ENCODE measurements around the gene MARCKS. TPM values are rescaled to one million over a fixed set of nuclear protein-coding genes. Genes with fewer than 3 reads are reported as not detected.

Gene MARCKS
- total RNA-seq, 1 donor from 2014 or later: 158 TPM

DNA sequence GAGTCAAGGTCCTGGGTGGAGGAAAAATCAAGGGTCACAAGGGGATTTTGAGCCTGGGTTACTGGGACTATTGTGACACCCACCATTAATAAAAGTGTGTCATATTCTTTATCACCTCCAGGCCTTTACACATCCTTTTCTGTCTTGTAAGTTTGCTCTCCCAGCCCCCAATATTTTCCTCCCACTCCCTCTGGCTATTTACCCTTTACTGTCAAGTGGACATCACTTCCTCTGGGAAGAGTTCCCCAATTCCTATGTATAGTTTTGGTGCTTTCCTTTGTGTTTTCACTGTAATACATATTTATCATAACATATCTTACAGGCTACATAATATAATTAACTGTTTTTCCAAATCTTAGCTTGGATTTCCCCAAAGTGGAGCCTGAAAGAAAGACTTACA lies 36.3 kb downstream of the MARCKS start:
- H3K27ac Mint-ChIP-seq: no peak overlapping the region
- H3K4me3 Mint-ChIP-seq (ENCODE audit: low read depth): no peak overlapping the region
- TF ChIP-seq, protein P1, sequence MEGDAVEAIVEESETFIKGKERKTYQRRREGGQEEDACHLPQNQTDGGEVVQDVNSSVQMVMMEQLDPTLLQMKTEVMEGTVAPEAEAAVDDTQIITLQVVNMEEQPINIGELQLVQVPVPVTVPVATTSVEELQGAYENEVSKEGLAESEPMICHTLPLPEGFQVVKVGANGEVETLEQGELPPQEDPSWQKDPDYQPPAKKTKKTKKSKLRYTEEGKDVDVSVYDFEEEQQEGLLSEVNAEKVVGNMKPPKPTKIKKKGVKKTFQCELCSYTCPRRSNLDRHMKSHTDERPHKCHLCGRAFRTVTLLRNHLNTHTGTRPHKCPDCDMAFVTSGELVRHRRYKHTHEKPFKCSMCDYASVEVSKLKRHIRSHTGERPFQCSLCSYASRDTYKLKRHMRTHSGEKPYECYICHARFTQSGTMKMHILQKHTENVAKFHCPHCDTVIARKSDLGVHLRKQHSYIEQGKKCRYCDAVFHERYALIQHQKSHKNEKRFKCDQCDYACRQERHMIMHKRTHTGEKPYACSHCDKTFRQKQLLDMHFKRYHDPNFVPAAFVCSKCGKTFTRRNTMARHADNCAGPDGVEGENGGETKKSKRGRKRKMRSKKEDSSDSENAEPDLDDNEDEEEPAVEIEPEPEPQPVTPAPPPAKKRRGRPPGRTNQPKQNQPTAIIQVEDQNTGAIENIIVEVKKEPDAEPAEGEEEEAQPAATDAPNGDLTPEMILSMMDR (IDR thresholded peaks at IDR 0.05; ENCODE audit: unreplicated experiment): no peak
- no peak for DNase-seq (ENCODE audit: low spot score, unreplicated experiment)
- no peaks in the 10 kb centered on the region for H3K4me1 Mint-ChIP-seq (ENCODE audit: low read depth)
- no peaks in the 10 kb centered on the region for H3K27me3 Mint-ChIP-seq
- no peaks in the 10 kb centered on the region for H3K36me3 Mint-ChIP-seq (ENCODE audit: insufficient read depth)
- peaks cover 11% of the 10 kb centered on the region for H3K9me3 Mint-ChIP-seq (ENCODE audit: low read depth)

DNA sequence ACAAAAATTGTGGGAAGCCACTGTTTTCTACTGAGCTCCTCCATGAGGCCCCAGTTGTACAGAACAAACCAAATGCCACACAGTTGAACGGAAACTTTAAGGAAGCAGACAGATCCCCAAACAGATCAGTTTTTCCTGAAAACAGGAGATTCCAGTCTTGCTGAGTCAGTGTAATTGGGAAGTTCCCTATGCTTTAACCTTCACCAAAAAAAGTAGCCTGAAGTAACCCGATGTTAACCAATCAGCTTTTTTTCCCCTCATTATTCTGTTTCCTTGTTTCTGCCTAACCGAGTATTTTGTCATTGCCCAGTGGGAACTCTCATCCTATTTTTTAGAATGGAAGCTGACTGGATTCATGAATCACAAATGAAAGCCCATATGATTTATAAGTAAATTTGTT lies 36.7 kb downstream of the MARCKS start:
- no peak overlapping the region for H3K27ac Mint-ChIP-seq
- H3K9me3 Mint-ChIP-seq (ENCODE audit: low read depth): peaks cover 11% of the 10 kb centered on the region
- no peaks in the 10 kb centered on the region for H3K36me3 Mint-ChIP-seq (ENCODE audit: insufficient read depth)
- no peaks in the 10 kb centered on the region for H3K27me3 Mint-ChIP-seq
- no peak overlapping the region for H3K4me3 Mint-ChIP-seq (ENCODE audit: low read depth)
- H3K4me1 Mint-ChIP-seq (ENCODE audit: low read depth): no peaks in the 10 kb centered on the region
- DNase-seq (ENCODE audit: low spot score, unreplicated experiment): no peak
- TF ChIP-seq, protein P1 (IDR thresholded peaks at IDR 0.05; ENCODE audit: unreplicated experiment): no peak

DNA sequence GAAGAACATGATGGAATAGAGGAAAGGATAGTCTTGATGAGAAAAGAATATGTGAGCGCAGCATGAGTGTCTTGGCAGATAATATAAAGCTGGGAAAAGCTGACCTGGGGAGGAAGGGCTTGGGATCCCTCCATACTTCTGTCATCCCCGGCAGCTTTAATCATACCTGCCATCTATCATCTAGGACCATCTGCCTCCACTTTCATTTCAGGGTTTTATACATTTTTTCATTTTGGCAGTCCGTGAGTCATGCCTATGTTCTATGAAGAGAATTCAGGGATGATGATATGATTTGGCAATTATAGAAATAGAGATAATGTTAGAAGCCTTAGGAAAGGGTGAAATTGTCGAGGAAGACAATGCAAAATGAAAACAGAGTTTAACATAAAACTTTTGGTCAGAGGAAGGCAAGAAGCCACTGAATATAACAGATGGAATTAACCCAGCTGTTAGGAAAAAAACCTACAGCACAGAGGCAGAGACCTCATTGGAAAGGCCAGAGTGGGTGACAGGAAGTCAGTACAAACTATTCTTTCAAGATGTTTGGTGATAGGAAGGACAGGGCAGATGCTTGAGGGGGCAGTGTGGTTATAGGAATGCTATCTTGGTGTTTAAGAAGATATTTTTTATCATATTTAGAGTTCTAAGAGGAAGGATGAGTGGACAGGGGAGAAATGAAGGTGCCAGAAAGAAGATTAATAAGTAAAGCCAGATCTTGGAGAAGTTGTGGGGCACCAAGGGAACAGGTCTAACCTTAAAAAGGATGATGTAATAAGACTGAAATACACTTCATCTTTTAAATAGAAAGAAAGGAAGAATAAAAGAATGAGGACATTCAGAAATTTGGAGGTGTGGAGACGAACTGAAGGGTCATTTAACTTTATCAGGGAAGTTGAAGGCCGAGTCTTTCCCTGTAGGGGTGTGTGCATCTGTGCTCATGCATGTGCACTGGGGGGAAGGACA lies 37.8 kb downstream of the MARCKS start:
- Mint-ChIP-seq H3K36me3 (ENCODE audit: insufficient read depth) (no peaks in the 10 kb centered on the region), H3K4me1 (ENCODE audit: low read depth) (no peaks in the 10 kb centered on the region), H3K27me3 (peaks cover 4% of the 10 kb centered on the region), H3K27ac (no peak overlapping the region), H3K4me3 (ENCODE audit: low read depth) (no peak overlapping the region), H3K9me3 (ENCODE audit: low read depth) (peaks cover 11% of the 10 kb centered on the region)
- DNase-seq (ENCODE audit: low spot score, unreplicated experiment): no peak
- TF ChIP-seq, protein P1 (IDR thresholded peaks at IDR 0.05; ENCODE audit: unreplicated experiment): no peak

DNA sequence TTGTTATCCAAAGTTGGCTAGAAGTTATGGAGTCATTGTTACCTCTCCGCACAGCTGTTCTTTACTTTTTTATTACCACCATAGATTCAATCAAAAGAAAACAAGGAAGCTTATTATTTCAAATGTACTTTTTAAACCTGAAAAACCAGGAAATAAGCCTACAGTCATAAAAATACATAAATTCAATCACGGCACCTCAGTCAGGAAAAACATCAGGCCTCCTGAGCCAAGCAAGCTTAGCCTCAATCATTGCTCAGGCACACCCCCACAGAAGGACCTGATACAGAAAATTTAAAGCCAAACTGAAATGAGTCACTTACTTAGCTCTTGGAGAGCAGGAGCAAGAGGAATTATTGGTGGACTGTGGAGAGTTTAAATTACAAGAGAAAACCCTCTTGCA lies 44.3 kb downstream of the MARCKS start:
- H3K4me1 Mint-ChIP-seq (ENCODE audit: low read depth): peaks cover 8% of the 10 kb centered on the region
- no peaks in the 10 kb centered on the region for H3K9me3 Mint-ChIP-seq (ENCODE audit: low read depth)
- no peak overlapping the region for H3K4me3 Mint-ChIP-seq (ENCODE audit: low read depth)
- H3K27me3 Mint-ChIP-seq: peaks cover 11% of the 10 kb centered on the region
- no peaks in the 10 kb centered on the region for H3K36me3 Mint-ChIP-seq (ENCODE audit: insufficient read depth)
- no peak for DNase-seq (ENCODE audit: low spot score, unreplicated experiment)
- H3K27ac Mint-ChIP-seq: no peak overlapping the region
- TF ChIP-seq, protein P1 (IDR thresholded peaks at IDR 0.05; ENCODE audit: unreplicated experiment): no peak

DNA sequence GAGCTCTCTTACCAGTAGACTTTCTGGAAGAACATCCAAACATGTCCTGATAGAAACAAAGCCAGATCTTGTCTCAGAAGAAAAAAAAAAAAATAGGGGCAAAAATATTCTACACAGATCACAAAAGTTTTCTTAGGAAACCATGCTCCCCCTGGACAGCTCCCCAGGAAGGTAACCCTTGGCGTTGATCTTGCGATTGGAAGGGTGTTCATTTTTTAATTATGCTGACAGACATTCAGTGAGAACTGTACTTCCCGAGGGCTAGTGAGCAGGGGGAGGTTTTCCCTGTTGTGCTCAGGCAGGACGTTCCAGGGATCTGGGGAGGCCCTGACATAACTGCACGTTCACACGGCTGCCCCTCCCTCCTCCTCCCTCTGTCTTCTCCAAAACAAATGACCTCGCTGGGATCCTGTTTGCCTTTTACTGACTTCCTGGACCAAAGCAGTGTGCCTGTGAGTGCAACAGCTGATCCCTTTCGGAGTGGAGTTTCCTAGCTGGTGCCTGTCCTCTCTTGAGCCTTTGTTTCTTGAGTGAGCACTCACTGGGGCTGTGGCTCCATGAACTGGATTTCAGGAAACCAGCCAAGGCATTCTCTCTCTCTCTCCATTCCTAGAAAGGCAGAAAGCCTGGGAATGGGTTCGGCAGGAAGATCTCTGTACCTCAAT lies 46.7 kb downstream of the MARCKS start:
- Mint-ChIP-seq H3K9me3 (ENCODE audit: low read depth) (no peaks in the 10 kb centered on the region), H3K4me1 (ENCODE audit: low read depth) (peaks cover 8% of the 10 kb centered on the region), H3K27ac (peak overlapping the region; percentile 46), H3K4me3 (ENCODE audit: low read depth) (no peak overlapping the region), H3K36me3 (ENCODE audit: insufficient read depth) (no peaks in the 10 kb centered on the region), H3K27me3 (peaks cover 11% of the 10 kb centered on the region)
- no peak for DNase-seq (ENCODE audit: low spot score, unreplicated experiment)
- TF ChIP-seq, protein P1 (IDR thresholded peaks at IDR 0.05; ENCODE audit: unreplicated experiment): no peak
